HEK293 (cell line): Measurements from ENCODE around the gene ANKRD35.

ENCODE experiments used
- BCL11A ChIP-seq: fragments of 450-650 bp; formaldehyde crosslinking; IDR thresholded peaks from 2 replicates; pipeline ENCODE4 v1.5.1; 2016; ENCODE audit warnings: low read depth, missing biosample characterization, missing genetic modification characterization
- BCL11B ChIP-seq: fragments of 450-650 bp; formaldehyde crosslinking; IDR thresholded peaks from 2 replicates; pipeline ENCODE4 v1.5.1; 2016; ENCODE audit warnings: low read depth, missing biosample characterization, missing genetic modification characterization
- MYNN ChIP-seq: fragments of 450-650 bp; formaldehyde crosslinking; IDR thresholded peaks from 2 replicates; pipeline ENCODE4 v1.5.1; 2016; ENCODE audit warnings: missing biosample characterization, missing genetic modification characterization, borderline replicate concordance
- OVOL3 ChIP-seq: fragments of 450-650 bp; formaldehyde crosslinking; IDR thresholded peaks from 2 replicates; pipeline ENCODE4 v1.5.1; 2016; ENCODE audit warnings: missing biosample characterization, missing genetic modification characterization
- PRDM1 ChIP-seq: fragments of 450-650 bp; formaldehyde crosslinking; IDR thresholded peaks from 2 replicates; pipeline ENCODE4; 2016; ENCODE audit warnings: missing biosample characterization, missing genetic modification characterization
- SCRT1 ChIP-seq: fragments of 450-650 bp; formaldehyde crosslinking; IDR thresholded peaks from 2 replicates; pipeline ENCODE4 v1.5.1; 2016; ENCODE audit warnings: missing biosample characterization, missing genetic modification characterization, borderline replicate concordance
- WT1 ChIP-seq: fragments of 450-650 bp; formaldehyde crosslinking; IDR thresholded peaks from 2 replicates; pipeline ENCODE4 v1.5.1; 2016; ENCODE audit warnings: missing biosample characterization, missing genetic modification characterization
- ZBTB20 ChIP-seq: fragments of 450-650 bp; formaldehyde crosslinking; IDR thresholded peaks from 2 replicates; pipeline ENCODE4 v1.5.1; 2016; ENCODE audit warnings: missing biosample characterization, missing genetic modification characterization
- ZBTB7A ChIP-seq: fragments of 450-650 bp; formaldehyde crosslinking; IDR thresholded peaks from 2 replicates; pipeline ENCODE4 v1.5.1; 2016; ENCODE audit warnings: low read depth, missing biosample characterization, missing genetic modification characterization
- ZFHX2 ChIP-seq: fragments of 450-650 bp; formaldehyde crosslinking; conservative IDR thresholded peaks from 2 replicates; pipeline ENCODE4 v1.5.1; 2016; ENCODE audit warnings: missing biosample characterization, missing genetic modification characterization
- ZIC2 ChIP-seq: fragments of 450-650 bp; formaldehyde crosslinking; IDR thresholded peaks from 2 replicates; pipeline ENCODE4 v1.5.1; 2016; ENCODE audit warnings: missing biosample characterization, missing genetic modification characterization
- ZNF155 ChIP-seq: fragments of 450-650 bp; formaldehyde crosslinking; IDR thresholded peaks from 2 replicates; pipeline ENCODE4 v1.5.1; 2016; ENCODE audit warnings: missing biosample characterization, missing genetic modification characterization
- ZNF157 ChIP-seq: fragments of 450-650 bp; formaldehyde crosslinking; IDR thresholded peaks from 2 replicates; pipeline ENCODE4 v1.5.1; 2016; ENCODE audit warnings: missing biosample characterization, missing genetic modification characterization
- ZNF394 ChIP-seq: fragments of 450-650 bp; formaldehyde crosslinking; IDR thresholded peaks from 2 replicates; pipeline ENCODE4 v1.5.1; 2016; ENCODE audit warnings: missing biosample characterization, missing genetic modification characterization, mild to moderate bottlenecking, moderate library complexity, borderline replicate concordance
- ZNF404 ChIP-seq: fragments of 450-650 bp; formaldehyde crosslinking; IDR thresholded peaks from 2 replicates; pipeline ENCODE4 v1.5.1; 2017; ENCODE audit warnings: missing biosample characterization, missing genetic modification characterization
- ZNF529 ChIP-seq: fragments of 450-650 bp; formaldehyde crosslinking; IDR thresholded peaks from 2 replicates; pipeline ENCODE4 v1.5.1; 2017; ENCODE audit warnings: missing genetic modification characterization, missing biosample characterization; ENCODE audit not compliant: insufficient replicate concordance
- ZNF585B ChIP-seq: fragments of 450-650 bp; formaldehyde crosslinking; IDR thresholded peaks from 2 replicates; pipeline ENCODE4 v1.5.1; 2016; ENCODE audit warnings: missing biosample characterization, missing genetic modification characterization
- ZNF621 ChIP-seq: fragments of 450-650 bp; formaldehyde crosslinking; IDR thresholded peaks from 2 replicates; pipeline ENCODE4 v1.5.1; 2017; ENCODE audit warnings: missing biosample characterization, missing genetic modification characterization
- ZNF670 ChIP-seq: fragments of 450-650 bp; formaldehyde crosslinking; IDR thresholded peaks from 2 replicates; pipeline ENCODE4 v1.5.1; 2016; ENCODE audit warnings: missing biosample characterization, missing genetic modification characterization, low read depth
- ZNF830 ChIP-seq: fragments of 450-650 bp; IDR thresholded peaks from 2 replicates; pipeline ENCODE4 v1.5.0; 2018; ENCODE audit warnings: missing biosample characterization, missing genetic modification characterization, low read depth, mild to moderate bottlenecking, moderate library complexity
- ZXDB ChIP-seq: fragments of 450-650 bp; formaldehyde crosslinking; IDR thresholded peaks from 2 replicates; pipeline ENCODE4 v1.5.1; 2016; ENCODE audit warnings: missing biosample characterization, missing genetic modification characterization
- TF ChIP-seq, protein P1 (sequence below): fragments of 450-650 bp; formaldehyde crosslinking; IDR thresholded peaks from 2 replicates; pipeline ENCODE4 v1.5.1; 2016; ENCODE audit warnings: missing biosample characterization, missing genetic modification characterization
- TF ChIP-seq, protein P2 (sequence below): fragments of 450-650 bp; formaldehyde crosslinking; IDR thresholded peaks from 2 replicates; pipeline ENCODE4 v1.5.1; 2017; ENCODE audit warnings: missing biosample characterization, missing genetic modification characterization
- TF ChIP-seq, protein P3 (sequence below): fragments of 450-650 bp; IDR thresholded peaks from 2 replicates; pipeline ENCODE4 v1.5.1; 2018; ENCODE audit warnings: missing biosample characterization, missing genetic modification characterization
- TF ChIP-seq, protein P4 (sequence below): fragments of 450-650 bp; formaldehyde crosslinking; IDR thresholded peaks from 2 replicates; pipeline ENCODE4 v1.5.1; 2016; ENCODE audit warnings: missing biosample characterization, missing genetic modification characterization
- TF ChIP-seq, protein P5 (sequence below): fragments of 450-650 bp; formaldehyde crosslinking; IDR thresholded peaks from 2 replicates; pipeline ENCODE4; 2016; ENCODE audit warnings: missing biosample characterization, missing genetic modification characterization
- TF ChIP-seq, protein P6 (sequence below): fragments of 450-650 bp; formaldehyde crosslinking; IDR thresholded peaks from 2 replicates; pipeline ENCODE4 v1.5.0; 2017; ENCODE audit warnings: missing biosample characterization, missing genetic modification characterization, borderline replicate concordance

ANKRD35 gene

DNA sequence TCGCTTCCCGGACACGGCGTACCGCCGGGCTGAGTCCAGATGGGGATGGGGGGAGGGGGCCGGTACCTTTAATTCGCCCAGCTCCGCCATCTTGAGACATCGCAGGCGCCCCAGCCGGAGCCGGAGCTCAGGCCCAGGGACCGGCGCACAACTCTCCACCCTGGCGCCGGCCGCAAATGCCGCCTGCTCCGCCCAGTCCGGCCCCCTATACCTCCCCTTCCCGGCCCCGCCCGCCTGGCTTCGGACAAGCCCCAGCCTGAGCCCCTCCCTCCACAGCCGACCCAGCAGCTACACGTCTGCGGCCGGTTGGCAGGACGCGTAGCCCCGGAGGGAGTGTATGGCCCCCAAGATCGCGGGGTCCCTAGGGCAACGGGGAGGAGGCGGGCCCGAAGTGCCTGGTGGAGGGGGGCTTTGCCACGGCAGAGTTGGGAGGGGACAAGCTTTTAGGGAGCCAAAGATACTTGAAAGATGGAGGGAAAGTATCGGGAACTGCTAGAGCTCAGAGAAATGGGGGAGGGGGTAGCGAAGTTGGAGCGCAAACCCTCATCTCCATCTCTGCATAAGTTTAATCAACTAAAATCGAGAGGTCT lies 26.7 kb downstream of the ANKRD35 start, which contains the start of gene PIAS3 (continued):
- TF ChIP-seq, protein P1, sequence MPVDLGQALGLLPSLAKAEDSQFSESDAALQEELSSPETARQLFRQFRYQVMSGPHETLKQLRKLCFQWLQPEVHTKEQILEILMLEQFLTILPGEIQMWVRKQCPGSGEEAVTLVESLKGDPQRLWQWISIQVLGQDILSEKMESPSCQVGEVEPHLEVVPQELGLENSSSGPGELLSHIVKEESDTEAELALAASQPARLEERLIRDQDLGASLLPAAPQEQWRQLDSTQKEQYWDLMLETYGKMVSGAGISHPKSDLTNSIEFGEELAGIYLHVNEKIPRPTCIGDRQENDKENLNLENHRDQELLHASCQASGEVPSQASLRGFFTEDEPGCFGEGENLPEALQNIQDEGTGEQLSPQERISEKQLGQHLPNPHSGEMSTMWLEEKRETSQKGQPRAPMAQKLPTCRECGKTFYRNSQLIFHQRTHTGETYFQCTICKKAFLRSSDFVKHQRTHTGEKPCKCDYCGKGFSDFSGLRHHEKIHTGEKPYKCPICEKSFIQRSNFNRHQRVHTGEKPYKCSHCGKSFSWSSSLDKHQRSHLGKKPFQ (tag by site-specific recombination): no peak
- TF ChIP-seq, protein P2, sequence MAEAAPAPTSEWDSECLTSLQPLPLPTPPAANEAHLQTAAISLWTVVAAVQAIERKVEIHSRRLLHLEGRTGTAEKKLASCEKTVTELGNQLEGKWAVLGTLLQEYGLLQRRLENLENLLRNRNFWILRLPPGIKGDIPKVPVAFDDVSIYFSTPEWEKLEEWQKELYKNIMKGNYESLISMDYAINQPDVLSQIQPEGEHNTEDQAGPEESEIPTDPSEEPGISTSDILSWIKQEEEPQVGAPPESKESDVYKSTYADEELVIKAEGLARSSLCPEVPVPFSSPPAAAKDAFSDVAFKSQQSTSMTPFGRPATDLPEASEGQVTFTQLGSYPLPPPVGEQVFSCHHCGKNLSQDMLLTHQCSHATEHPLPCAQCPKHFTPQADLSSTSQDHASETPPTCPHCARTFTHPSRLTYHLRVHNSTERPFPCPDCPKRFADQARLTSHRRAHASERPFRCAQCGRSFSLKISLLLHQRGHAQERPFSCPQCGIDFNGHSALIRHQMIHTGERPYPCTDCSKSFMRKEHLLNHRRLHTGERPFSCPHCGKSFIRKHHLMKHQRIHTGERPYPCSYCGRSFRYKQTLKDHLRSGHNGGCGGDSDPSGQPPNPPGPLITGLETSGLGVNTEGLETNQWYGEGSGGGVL: peak; percentile 20; the same call in 1 of the 2 replicates
- no peak for TF ChIP-seq WT1
- TF ChIP-seq PRDM1 (tag by site-specific recombination): no peak
- no peak for TF ChIP-seq BCL11A
- TF ChIP-seq ZNF157 (tag by site-specific recombination): no peak
- TF ChIP-seq ZBTB7A (tag by site-specific recombination): peak; percentile 80
- TF ChIP-seq, protein P3, sequence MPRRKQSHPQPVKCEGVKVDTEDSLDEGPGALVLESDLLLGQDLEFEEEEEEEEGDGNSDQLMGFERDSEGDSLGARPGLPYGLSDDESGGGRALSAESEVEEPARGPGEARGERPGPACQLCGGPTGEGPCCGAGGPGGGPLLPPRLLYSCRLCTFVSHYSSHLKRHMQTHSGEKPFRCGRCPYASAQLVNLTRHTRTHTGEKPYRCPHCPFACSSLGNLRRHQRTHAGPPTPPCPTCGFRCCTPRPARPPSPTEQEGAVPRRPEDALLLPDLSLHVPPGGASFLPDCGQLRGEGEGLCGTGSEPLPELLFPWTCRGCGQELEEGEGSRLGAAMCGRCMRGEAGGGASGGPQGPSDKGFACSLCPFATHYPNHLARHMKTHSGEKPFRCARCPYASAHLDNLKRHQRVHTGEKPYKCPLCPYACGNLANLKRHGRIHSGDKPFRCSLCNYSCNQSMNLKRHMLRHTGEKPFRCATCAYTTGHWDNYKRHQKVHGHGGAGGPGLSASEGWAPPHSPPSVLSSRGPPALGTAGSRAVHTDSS: no peak
- TF ChIP-seq ZNF621 (tag by site-specific recombination): no peak
- TF ChIP-seq ZNF529: no peak
- TF ChIP-seq BCL11B (tag by site-specific recombination): 0 out of 2 replicates have a peak, but pooled peaks have one; percentile 9
- TF ChIP-seq, protein P4, sequence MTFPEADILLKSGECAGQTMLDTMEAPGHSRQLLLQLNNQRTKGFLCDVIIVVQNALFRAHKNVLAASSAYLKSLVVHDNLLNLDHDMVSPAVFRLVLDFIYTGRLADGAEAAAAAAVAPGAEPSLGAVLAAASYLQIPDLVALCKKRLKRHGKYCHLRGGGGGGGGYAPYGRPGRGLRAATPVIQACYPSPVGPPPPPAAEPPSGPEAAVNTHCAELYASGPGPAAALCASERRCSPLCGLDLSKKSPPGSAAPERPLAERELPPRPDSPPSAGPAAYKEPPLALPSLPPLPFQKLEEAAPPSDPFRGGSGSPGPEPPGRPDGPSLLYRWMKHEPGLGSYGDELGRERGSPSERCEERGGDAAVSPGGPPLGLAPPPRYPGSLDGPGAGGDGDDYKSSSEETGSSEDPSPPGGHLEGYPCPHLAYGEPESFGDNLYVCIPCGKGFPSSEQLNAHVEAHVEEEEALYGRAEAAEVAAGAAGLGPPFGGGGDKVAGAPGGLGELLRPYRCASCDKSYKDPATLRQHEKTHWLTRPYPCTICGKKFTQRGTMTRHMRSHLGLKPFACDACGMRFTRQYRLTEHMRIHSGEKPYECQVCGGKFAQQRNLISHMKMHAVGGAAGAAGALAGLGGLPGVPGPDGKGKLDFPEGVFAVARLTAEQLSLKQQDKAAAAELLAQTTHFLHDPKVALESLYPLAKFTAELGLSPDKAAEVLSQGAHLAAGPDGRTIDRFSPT (tag by site-specific recombination): no peak; the same call in 1 of the 2 replicates
- TF ChIP-seq ZNF394 (tag by site-specific recombination): peak; percentile 70; the same call in 1 of the 2 replicates
- TF ChIP-seq ZNF155 (tag by site-specific recombination): no peak
- TF ChIP-seq ZIC2 (tag by site-specific recombination): no peak; the same call in 1 of the 2 replicates
- TF ChIP-seq, protein P5, sequence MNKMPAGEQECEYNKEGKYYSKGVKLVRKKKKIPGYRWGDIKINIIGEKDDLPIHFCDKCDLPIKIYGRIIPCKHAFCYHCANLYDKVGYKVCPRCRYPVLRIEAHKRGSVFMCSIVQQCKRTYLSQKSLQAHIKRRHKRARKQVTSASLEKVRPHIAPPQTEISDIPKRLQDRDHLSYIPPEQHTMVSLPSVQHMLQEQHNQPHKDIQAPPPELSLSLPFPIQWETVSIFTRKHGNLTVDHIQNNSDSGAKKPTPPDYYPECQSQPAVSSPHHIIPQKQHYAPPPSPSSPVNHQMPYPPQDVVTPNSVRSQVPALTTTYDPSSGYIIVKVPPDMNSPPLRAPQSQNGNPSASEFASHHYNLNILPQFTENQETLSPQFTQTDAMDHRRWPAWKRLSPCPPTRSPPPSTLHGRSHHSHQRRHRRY (tag by site-specific recombination): no peak
- TF ChIP-seq ZNF830: no peak
- no peak for TF ChIP-seq ZFHX2 (tag by site-specific recombination)
- no peak for TF ChIP-seq ZNF404 (tag by site-specific recombination)
- peak; percentile 64; the same call in 1 of the 2 replicates for TF ChIP-seq ZBTB20
- TF ChIP-seq OVOL3: no peak
- TF ChIP-seq, protein P6, sequence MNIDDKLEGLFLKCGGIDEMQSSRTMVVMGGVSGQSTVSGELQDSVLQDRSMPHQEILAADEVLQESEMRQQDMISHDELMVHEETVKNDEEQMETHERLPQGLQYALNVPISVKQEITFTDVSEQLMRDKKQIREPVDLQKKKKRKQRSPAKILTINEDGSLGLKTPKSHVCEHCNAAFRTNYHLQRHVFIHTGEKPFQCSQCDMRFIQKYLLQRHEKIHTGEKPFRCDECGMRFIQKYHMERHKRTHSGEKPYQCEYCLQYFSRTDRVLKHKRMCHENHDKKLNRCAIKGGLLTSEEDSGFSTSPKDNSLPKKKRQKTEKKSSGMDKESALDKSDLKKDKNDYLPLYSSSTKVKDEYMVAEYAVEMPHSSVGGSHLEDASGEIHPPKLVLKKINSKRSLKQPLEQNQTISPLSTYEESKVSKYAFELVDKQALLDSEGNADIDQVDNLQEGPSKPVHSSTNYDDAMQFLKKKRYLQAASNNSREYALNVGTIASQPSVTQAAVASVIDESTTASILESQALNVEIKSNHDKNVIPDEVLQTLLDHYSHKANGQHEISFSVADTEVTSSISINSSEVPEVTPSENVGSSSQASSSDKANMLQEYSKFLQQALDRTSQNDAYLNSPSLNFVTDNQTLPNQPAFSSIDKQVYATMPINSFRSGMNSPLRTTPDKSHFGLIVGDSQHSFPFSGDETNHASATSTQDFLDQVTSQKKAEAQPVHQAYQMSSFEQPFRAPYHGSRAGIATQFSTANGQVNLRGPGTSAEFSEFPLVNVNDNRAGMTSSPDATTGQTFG: no peak
- TF ChIP-seq ZNF670 (tag by site-specific recombination): no peak
- TF ChIP-seq SCRT1 (tag by site-specific recombination): no peak
- TF ChIP-seq ZXDB (tag by site-specific recombination): peak; percentile 64
- TF ChIP-seq ZNF585B (tag by site-specific recombination): no peak
- no peak for TF ChIP-seq MYNN (tag by site-specific recombination)
